8988T (cell line): ENCODE results near the gene SESTD1.
"Not testable (repeated sequence)": the region's sequence is repeated elsewhere in the genome, so short reads cannot be mapped to it uniquely, and the experiment has no call there.

Source experiments
- DNase-seq: peaks from one replicate; pipeline ENCODE4 v3.0.0; 2011

The SESTD1 gene

GRCh38 chr2:179096090-179096489 is 168.5 kb downstream of the SESTD1 start:
- DNase-seq: no peak

DNA sequence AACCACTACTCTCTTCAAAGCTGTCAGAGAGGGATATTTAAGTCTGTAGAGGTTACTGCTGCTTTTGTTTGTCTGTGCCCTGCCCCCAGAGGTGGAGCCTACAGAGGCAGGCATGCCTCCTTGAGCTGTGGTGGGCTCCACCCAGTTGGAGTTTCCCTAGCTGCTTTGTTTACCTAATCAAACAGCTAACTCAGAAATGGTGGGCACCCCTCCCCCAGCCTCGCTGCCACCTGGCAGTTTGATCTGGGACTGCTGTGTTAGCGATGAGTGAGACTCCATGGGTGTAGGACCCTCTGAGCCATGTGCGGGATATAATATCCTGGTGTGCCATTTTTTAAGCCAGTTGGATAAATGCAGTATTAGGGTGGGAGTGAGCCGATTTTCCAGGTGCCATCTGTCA is 171.7 kb downstream of the SESTD1 start:
- DNase-seq: not testable (repeated sequence)

- DNase-seq: no peak
These were observed 181.9 kb downstream of the SESTD1 start for GRCh38 chr2:179082697-179083096.

GRCh38 chr2:179081954-179082353 is 182.7 kb downstream of the SESTD1 start:
- no peak for DNase-seq

GRCh38 chr2:179072527-179072926 is 192.1 kb downstream of the SESTD1 start:
- DNase-seq: no peak

GRCh38 chr2:179071810-179072355 is 192.7 kb downstream of the SESTD1 start:
- DNase-seq: no peak

GRCh38 chr2:179070895-179071294 is 193.7 kb downstream of the SESTD1 start:
- DNase-seq: no peak

DNA sequence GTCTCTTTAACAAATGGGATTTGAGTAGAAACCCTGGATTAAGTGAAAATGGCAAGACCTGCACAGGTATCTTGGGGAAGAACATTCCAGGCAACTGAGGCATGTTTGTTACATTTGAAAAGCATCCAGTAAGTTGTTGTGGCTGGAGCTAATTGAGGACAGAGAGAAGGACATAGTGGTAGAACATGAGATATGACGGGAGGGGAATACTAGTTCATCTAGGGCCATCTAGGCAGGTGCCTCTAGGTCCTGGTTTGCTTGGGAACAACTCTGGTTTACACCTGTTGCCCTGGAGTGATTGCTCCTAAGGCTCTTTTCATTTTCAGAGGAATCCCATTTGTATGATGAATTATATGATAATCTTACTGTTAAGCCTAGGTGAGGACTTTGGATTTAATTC is 194.9 kb downstream of the SESTD1 start:
- DNase-seq: no peak

GRCh38 chr2:179068991-179069643 is 195.5 kb downstream of the SESTD1 start:
- DNase-seq: no peak

DNA sequence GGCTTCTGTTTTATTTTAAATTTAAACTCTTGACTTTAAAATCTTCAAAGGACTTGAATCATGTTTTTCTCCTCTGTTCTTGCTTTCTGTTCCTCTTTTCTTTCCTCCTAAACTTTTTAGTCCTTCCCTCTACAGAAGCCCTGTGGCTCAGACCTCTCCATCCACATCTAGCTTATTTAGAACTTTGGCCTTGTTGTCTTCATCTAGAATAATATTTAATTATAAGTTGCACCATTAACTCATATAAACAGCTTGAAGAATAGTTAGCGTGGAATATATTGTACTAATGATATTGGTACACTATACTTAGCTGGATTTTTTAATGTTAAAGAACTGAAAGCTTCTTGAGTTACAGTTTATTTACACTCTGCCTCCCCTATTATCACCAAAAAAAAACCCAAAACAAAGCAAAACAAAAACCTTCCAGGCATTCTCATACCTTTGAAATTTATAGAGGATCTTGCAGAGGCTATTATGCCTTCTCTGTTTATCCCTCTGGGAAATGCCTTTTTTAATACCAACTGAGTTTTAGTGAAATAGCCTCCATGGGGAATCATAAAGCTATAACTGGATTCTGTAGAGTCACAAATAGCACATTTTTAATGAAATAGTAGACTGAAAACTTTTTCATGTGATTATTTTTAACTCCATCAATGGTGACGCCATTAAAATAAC is 205.5 kb downstream of the SESTD1 start:
- no peak for DNase-seq

DNA sequence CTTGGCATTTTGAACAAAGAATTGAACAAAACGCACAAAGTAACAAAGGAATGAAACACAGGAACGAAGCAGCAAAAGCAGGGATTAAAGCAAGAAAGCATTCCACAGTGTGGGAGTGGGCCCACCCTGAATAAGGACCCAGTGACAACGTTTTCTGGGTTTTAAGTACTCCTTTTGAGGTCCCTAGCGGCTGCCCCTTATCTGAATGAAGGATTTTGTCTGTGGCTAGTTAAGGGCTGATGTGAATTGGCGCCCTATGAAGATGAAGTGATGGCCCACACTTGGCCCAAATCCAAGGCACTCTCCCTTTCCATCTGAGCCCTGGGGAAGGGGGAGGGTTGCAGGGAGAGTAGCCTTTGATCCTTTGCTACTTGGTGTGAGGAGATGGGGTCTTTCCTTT is 206.9 kb downstream of the SESTD1 start:
- DNase-seq: no peak

DNA sequence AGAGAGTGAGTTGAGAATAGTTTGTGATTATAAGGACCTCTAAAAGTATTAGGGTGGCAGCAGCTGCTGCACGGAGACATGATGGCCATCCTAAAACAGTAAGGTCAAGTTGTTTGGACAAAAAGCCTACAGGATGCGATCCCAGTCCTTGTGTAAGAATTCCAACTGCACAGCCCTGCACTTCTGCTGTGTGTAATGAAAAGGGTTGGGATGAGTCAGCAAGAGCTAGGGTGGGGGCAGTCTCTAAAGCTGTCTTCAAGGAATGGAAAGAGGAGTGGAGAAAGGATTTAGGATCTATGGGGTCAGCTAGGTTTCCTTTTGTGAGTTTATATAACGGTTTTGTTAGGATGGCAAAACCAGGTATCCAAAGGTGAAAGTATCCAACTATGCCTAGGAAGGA is 211.1 kb downstream of the SESTD1 start:
- not testable (repeated sequence) for DNase-seq
